Measurements from ENCODE around the gene CHD2.

The CHD2 gene

GRCh38 chr15:93056836-93057235 is 156.7 kb downstream of the CHD2 start:
- H3K4me2 ChIP-seq (ENCODE audit: low read length) = no peak overlapping the region
- no peaks in the 10 kb centered on the region for H3K9me3 ChIP-seq (ENCODE audit: low read length)
- no peaks in the 10 kb centered on the region for H4K20me1 ChIP-seq (ENCODE audit: insufficient read depth, low read length)
- H3K4me1 ChIP-seq (ENCODE audit: insufficient read depth, low read length, severe bottlenecking) = no peaks in the 10 kb centered on the region
- H3K79me2 ChIP-seq (ENCODE audit: insufficient read depth, low read length) = no peaks in the 10 kb centered on the region
- no peaks in the 10 kb centered on the region for H3K36me3 ChIP-seq (ENCODE audit: insufficient read depth, low read length)
- no peak overlapping the region for H2AFZ ChIP-seq (ENCODE audit: low read length)
- TF ChIP-seq CTCF (IDR thresholded peaks at IDR 0.05; ENCODE audit: low read length) (no peak), EZH2 (IDR thresholded peaks at IDR 0.05; ENCODE audit: borderline replicate concordance, low read length) (no peak)
- H3K9me2 ChIP-seq (ENCODE audit: low read depth, low read length) = no peaks in the 10 kb centered on the region
- 0 out of 2 replicates have a peak, but pooled peaks cover 5% of the 10 kb centered on the region for H3K27me3 ChIP-seq (ENCODE audit: insufficient read depth, low read length)
- no peak overlapping the region for H3K27ac ChIP-seq (ENCODE audit: low read depth, low read length, poor library complexity, severe bottlenecking)
- no peak overlapping the region for H3K9ac ChIP-seq (ENCODE audit: low read length)
- no peak overlapping the region for H3K4me3 ChIP-seq (ENCODE audit: low read depth, low read length, poor library complexity, severe bottlenecking)
- no peaks in the 10 kb centered on the region for H3F3A ChIP-seq (ENCODE audit: insufficient read depth, low read length)

GRCh38 chr15:93057618-93058017 is 157.5 kb downstream of the CHD2 start:
- H3K9ac ChIP-seq (ENCODE audit: low read length) = no peak overlapping the region
- H2AFZ ChIP-seq (ENCODE audit: low read length) = no peak overlapping the region
- no peaks in the 10 kb centered on the region for H3K9me3 ChIP-seq (ENCODE audit: low read length)
- 0 out of 2 replicates have a peak, but pooled peaks cover 5% of the 10 kb centered on the region for H3K27me3 ChIP-seq (ENCODE audit: insufficient read depth, low read length)
- H3K9me2 ChIP-seq (ENCODE audit: low read depth, low read length) = no peaks in the 10 kb centered on the region
- H3K4me2 ChIP-seq (ENCODE audit: low read length) = no peak overlapping the region
- H3F3A ChIP-seq (ENCODE audit: insufficient read depth, low read length) = no peaks in the 10 kb centered on the region
- no peak overlapping the region for H3K4me3 ChIP-seq (ENCODE audit: low read depth, low read length, poor library complexity, severe bottlenecking)
- H4K20me1 ChIP-seq (ENCODE audit: insufficient read depth, low read length) = no peaks in the 10 kb centered on the region
- H3K79me2 ChIP-seq (ENCODE audit: insufficient read depth, low read length) = no peaks in the 10 kb centered on the region
- H3K4me1 ChIP-seq (ENCODE audit: insufficient read depth, low read length, severe bottlenecking) = no peaks in the 10 kb centered on the region
- no peaks in the 10 kb centered on the region for H3K36me3 ChIP-seq (ENCODE audit: insufficient read depth, low read length)
- no peak overlapping the region for H3K27ac ChIP-seq (ENCODE audit: low read depth, low read length, poor library complexity, severe bottlenecking)
- TF ChIP-seq CTCF (IDR thresholded peaks at IDR 0.05; ENCODE audit: low read length) (no peak), EZH2 (IDR thresholded peaks at IDR 0.05; ENCODE audit: borderline replicate concordance, low read length) (no peak)

GRCh38 chr15:93058128-93058527 is 158.0 kb downstream of the CHD2 start:
- H3K4me1 ChIP-seq (ENCODE audit: insufficient read depth, low read length, severe bottlenecking) = no peaks in the 10 kb centered on the region
- no peak overlapping the region for H3K4me2 ChIP-seq (ENCODE audit: low read length)
- no peak overlapping the region for H3K27ac ChIP-seq (ENCODE audit: low read depth, low read length, poor library complexity, severe bottlenecking)
- no peak overlapping the region for H3K9ac ChIP-seq (ENCODE audit: low read length)
- H3K79me2 ChIP-seq (ENCODE audit: insufficient read depth, low read length) = no peaks in the 10 kb centered on the region
- no peaks in the 10 kb centered on the region for H3K36me3 ChIP-seq (ENCODE audit: insufficient read depth, low read length)
- TF ChIP-seq CTCF (IDR thresholded peaks at IDR 0.05; ENCODE audit: low read length) (no peak), EZH2 (IDR thresholded peaks at IDR 0.05; ENCODE audit: borderline replicate concordance, low read length) (no peak)
- H4K20me1 ChIP-seq (ENCODE audit: insufficient read depth, low read length) = no peaks in the 10 kb centered on the region
- H3K9me3 ChIP-seq (ENCODE audit: low read length) = no peaks in the 10 kb centered on the region
- H3F3A ChIP-seq (ENCODE audit: insufficient read depth, low read length) = no peaks in the 10 kb centered on the region
- no peaks in the 10 kb centered on the region for H3K9me2 ChIP-seq (ENCODE audit: low read depth, low read length)
- H2AFZ ChIP-seq (ENCODE audit: low read length) = no peak overlapping the region
- H3K4me3 ChIP-seq (ENCODE audit: low read depth, low read length, poor library complexity, severe bottlenecking) = no peak overlapping the region
- 0 out of 2 replicates have a peak, but pooled peaks cover 5% of the 10 kb centered on the region for H3K27me3 ChIP-seq (ENCODE audit: insufficient read depth, low read length)

All from OCI-LY1 (cell line).